Astrocyte (in vitro differentiated cells and primary cell): ENCODE measurements around the gene DNMT3B. TPM values are rescaled to one million over a fixed set of nuclear protein-coding genes. Genes with fewer than 3 reads are reported as not detected.

ENCODE experiments used
- DNase-seq: peaks from one replicate; pipeline ENCODE4 v3.0.0-alpha.2; 2010; ENCODE audit warnings: low read depth
- FAIRE-seq: peaks from 2 replicates; lab custom pipeline; 2011; peaks lifted over from hg19 to GRCh38; lab: Jason Lieb, UNC
- H2AFZ ChIP-seq: 2 replicates; pipeline ENCODE4 v1.6.0; 2012; ENCODE audit warnings: low read depth, low read length, inconsistent platforms
- H3K27ac ChIP-seq: 2 replicates; pipeline ENCODE4 v1.5.1; 2011; ENCODE audit warnings: low read depth, low read length, inconsistent platforms
- H3K27me3 ChIP-seq: 2 replicates; pipeline ENCODE4 v1.6.0; 2011; ENCODE audit warnings: low read length, inconsistent platforms; ENCODE audit not compliant: insufficient read depth
- H3K36me3 ChIP-seq: 2 replicates; pipeline ENCODE4 v1.5.1; 2011; ENCODE audit warnings: low read length, inconsistent platforms; ENCODE audit not compliant: insufficient read depth
- H3K4me1 ChIP-seq: 2 replicates; pipeline ENCODE4 v1.5.1; 2011; ENCODE audit warnings: low read length, inconsistent platforms; ENCODE audit not compliant: insufficient read depth
- H3K4me2 ChIP-seq: 2 replicates; pipeline ENCODE4 v1.6.0; 2012; ENCODE audit warnings: low read length, inconsistent platforms
- H3K4me3 ChIP-seq: 2 replicates; pipeline ENCODE4 v1.5.1; 2011; ENCODE audit warnings: low read depth, mild to moderate bottlenecking, low read length, inconsistent platforms; ENCODE audit not compliant: insufficient read depth
- H3K79me2 ChIP-seq: 2 replicates; pipeline ENCODE4 v1.6.0; 2012; ENCODE audit warnings: mild to moderate bottlenecking, low read length, inconsistent platforms; ENCODE audit not compliant: insufficient read depth
- H3K9ac ChIP-seq: 2 replicates; pipeline ENCODE4 v1.6.0; 2012; ENCODE audit warnings: mild to moderate bottlenecking, low read length, inconsistent platforms
- H3K9me3 ChIP-seq: 2 replicates; pipeline ENCODE4 v1.5.1; 2012; ENCODE audit warnings: low read depth, mild to moderate bottlenecking, low read length, inconsistent platforms; ENCODE audit not compliant: insufficient read depth
- H4K20me1 ChIP-seq: 2 replicates; pipeline ENCODE4 v1.6.0; 2012; ENCODE audit warnings: low read length, inconsistent platforms; ENCODE audit not compliant: insufficient read depth
- H3K27ac Mint-ChIP-seq: one replicate; pipeline ENCODE4 v1.8.0; 2021; ENCODE audit warnings: mild to moderate bottlenecking, mixed read lengths; ENCODE audit not compliant: unreplicated experiment
- H3K27me3 Mint-ChIP-seq: one replicate; pipeline ENCODE4 v1.8.0; 2021; ENCODE audit warnings: low read depth, mixed read lengths; ENCODE audit not compliant: unreplicated experiment
- H3K36me3 Mint-ChIP-seq: one replicate; pipeline ENCODE4 v1.8.0; 2021; ENCODE audit warnings: low read depth, mixed read lengths; ENCODE audit not compliant: unreplicated experiment
- H3K4me1 Mint-ChIP-seq: one replicate; pipeline ENCODE4 v1.8.0; 2021; ENCODE audit warnings: low read depth, mixed read lengths; ENCODE audit not compliant: unreplicated experiment
- H3K4me3 Mint-ChIP-seq: one replicate; pipeline ENCODE4 v1.8.0; 2021; ENCODE audit warnings: mild to moderate bottlenecking, moderate library complexity, mixed read lengths; ENCODE audit not compliant: unreplicated experiment
- H3K9me3 Mint-ChIP-seq: one replicate; pipeline ENCODE4 v1.8.0; 2021; ENCODE audit warnings: mild to moderate bottlenecking, mixed read lengths; ENCODE audit not compliant: unreplicated experiment
- CTCF ChIP-seq: IDR thresholded peaks from 2 replicates; pipeline ENCODE4 v1.5.1; 2011; ENCODE audit warnings: low read depth, mild to moderate bottlenecking, inconsistent platforms, low read length, moderate library complexity; ENCODE audit not compliant: insufficient read depth
- EZH2 ChIP-seq: IDR thresholded peaks from 2 replicates; pipeline ENCODE4 v1.6.1; 2012; ENCODE audit warnings: mild to moderate bottlenecking, low read length, inconsistent platforms; ENCODE audit not compliant: insufficient read depth
- total RNA-seq: library from RNA; stranded (reverse); gene quantifications from 2 replicates; pipeline ENCODE4 v1.2.1, GENCODE V29; 2021

Gene DNMT3B
- total RNA-seq, 1 donor from 2014 or later = 5.0 TPM

- Histone ChIP-seq H3K4me3 (no peak overlapping the region), H3K36me3 (peaks cover 28% of the 10 kb centered on the region), H3K79me2 (peaks cover 96% of the 10 kb centered on the region), H3K9me3 (no peaks in the 10 kb centered on the region), H2AFZ (no peak overlapping the region), H3K4me1 (peaks cover 25% of the 10 kb centered on the region), H4K20me1 (peaks cover 92% of the 10 kb centered on the region), H3K4me2 (no peak overlapping the region), H3K27ac (no peak overlapping the region), H3K27me3 (no peaks in the 10 kb centered on the region), H3K9ac (no peak overlapping the region)
- peaks cover 27% of the 10 kb centered on the region for H3K4me1 Mint-ChIP-seq
- no peak overlapping the region for H3K27ac Mint-ChIP-seq
- no peaks in the 10 kb centered on the region for H3K27me3 Mint-ChIP-seq
- H3K36me3 Mint-ChIP-seq = peaks cover 15% of the 10 kb centered on the region
- no peak for TF ChIP-seq CTCF
- no peak for TF ChIP-seq EZH2
- no peaks in the 10 kb centered on the region for H3K9me3 Mint-ChIP-seq
- DNase-seq (no peak), FAIRE-seq (no peak)
- no peak overlapping the region for H3K4me3 Mint-ChIP-seq
Observed at GRCh38 chr20:32831982-32832381, 69.8 kb downstream of the DNMT3B start.

GRCh38 chr20:32832664-32833063 lies 70.5 kb downstream of the DNMT3B start:
- H3K27me3 Mint-ChIP-seq = no peaks in the 10 kb centered on the region
- no peak overlapping the region for H3K4me2 ChIP-seq
- H3K4me1 Mint-ChIP-seq = peaks cover 27% of the 10 kb centered on the region

More at GRCh38 chr20:32832664-32833063, 70.5 kb downstream of the DNMT3B start:
- peaks cover 97% of the 10 kb centered on the region for H3K79me2 ChIP-seq
- TF ChIP-seq EZH2 (no peak), CTCF (no peak)
- H3K9ac ChIP-seq = no peak overlapping the region
- H3K4me1 ChIP-seq = peaks cover 25% of the 10 kb centered on the region
- Mint-ChIP-seq H3K9me3 (no peaks in the 10 kb centered on the region), H3K27ac (no peak overlapping the region), H3K36me3 (peaks cover 14% of the 10 kb centered on the region), H3K4me3 (no peak overlapping the region)
- peaks cover 90% of the 10 kb centered on the region for H4K20me1 ChIP-seq
- DNase-seq = no peak
- H3K4me3 ChIP-seq = no peak overlapping the region
- no peak overlapping the region for H2AFZ ChIP-seq
- H3K27ac ChIP-seq = no peak overlapping the region
- no peak for FAIRE-seq
- no peaks in the 10 kb centered on the region for H3K9me3 ChIP-seq
- H3K27me3 ChIP-seq = no peaks in the 10 kb centered on the region
- H3K36me3 ChIP-seq = peaks cover 31% of the 10 kb centered on the region
